Retinal pigment epithelial cell (primary cell): ENCODE measurements around the gene PBX3.
A peak's percentile ranks its signal among the peaks of the same experiment; 100 is the strongest.

Source experiments
- DNase-seq: peaks from one replicate; pipeline ENCODE4 v3.0.0-alpha.2; 2010; ENCODE audit warnings: low read depth
- H3K4me3 ChIP-seq: 2 replicates; pipeline ENCODE4 v1.5.1; 2011; ENCODE audit warnings: mild to moderate bottlenecking, low read length, control low read depth, moderate library complexity
- CTCF ChIP-seq: conservative IDR thresholded peaks from 2 replicates; pipeline ENCODE4 v1.5.1; 2011; ENCODE audit warnings: low read depth, low read length, control low read depth, inconsistent platforms

The PBX3 gene

GRCh38 chr9:125706651-125707471 is 40.3 kb upstream of the PBX3 start, which contains the start of gene MAPKAP1:
MAPKAP1 (minus strand) TSS chr9:125707208; CDS start chr9:125672574, 34,634 bp downstream.
- TF ChIP-seq CTCF = no peak
- peak; percentile 86 for DNase-seq
- H3K4me3 ChIP-seq = peak within 1 kb of the TSS; percentile 82

GRCh38 chr9:125707472-125707804 is 39.7 kb upstream of the PBX3 start:
- TF ChIP-seq CTCF = no peak
- H3K4me3 ChIP-seq = peak overlapping the region; percentile 11
- no peak for DNase-seq

GRCh38 chr9:125726456-125727132 is 20.6 kb upstream of the PBX3 start:
- no peak for TF ChIP-seq CTCF
- no peak overlapping the region for H3K4me3 ChIP-seq

GRCh38 chr9:125730168-125730567 is 17.0 kb upstream of the PBX3 start:
- no peak for DNase-seq
- no peak for TF ChIP-seq CTCF
- H3K4me3 ChIP-seq = no peak overlapping the region

More at GRCh38 chr9:125726456-125727132, 20.6 kb upstream of the PBX3 start:
- DNase-seq = no peak

GRCh38 chr9:125732562-125732961 is 14.6 kb upstream of the PBX3 start:
- H3K4me3 ChIP-seq = no peak overlapping the region
- TF ChIP-seq CTCF = no peak
- DNase-seq = no peak

- TF ChIP-seq CTCF = no peak
- no peak for DNase-seq
- no peak overlapping the region for H3K4me3 ChIP-seq
These were observed 7.7 kb upstream of the PBX3 start for GRCh38 chr9:125739436-125739835.
